Measurements from ENCODE around the gene NAA80.
"Not testable (repeated sequence)": the region's sequence is repeated elsewhere in the genome, so short reads cannot be mapped to it uniquely, and the experiment has no call there.

Gene NAA80

GRCh38 chr3:50288387-50289007 is 10.7 kb downstream of the NAA80 start:
- DNase-seq: no peak

GRCh38 chr3:50287262-50287661 is 11.9 kb downstream of the NAA80 start:
- no peak for DNase-seq

GRCh38 chr3:50286322-50287227 is 12.6 kb downstream of the NAA80 start:
- no peak for DNase-seq

DNA sequence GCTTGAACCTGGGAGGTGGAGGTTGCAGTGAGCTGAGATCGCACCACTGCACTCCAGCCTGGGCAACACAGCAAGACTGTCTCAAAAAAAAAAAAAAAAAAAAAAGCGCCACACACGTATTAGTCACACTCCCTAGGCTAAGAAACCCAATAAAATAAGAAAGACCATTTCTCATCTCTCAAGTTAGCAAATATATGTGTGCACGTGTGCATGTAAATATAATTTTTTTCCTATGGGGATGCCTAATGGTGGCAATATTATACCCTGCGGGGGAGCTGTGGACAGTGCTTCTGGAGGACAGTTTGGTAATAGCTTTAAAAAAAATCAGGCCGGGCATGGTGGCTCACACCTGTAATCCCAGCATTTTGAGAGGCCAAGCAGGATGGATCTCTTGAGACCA is 15.1 kb downstream of the NAA80 start:
- DNase-seq: not testable (repeated sequence)

GRCh38 chr3:50279255-50280016 is 19.8 kb downstream of the NAA80 start:
- no peak for DNase-seq

- DNase-seq: no peak
These were observed 20.4 kb downstream of the NAA80 start, which contains the start of gene LSMEM2 for GRCh38 chr3:50278880-50279224. Gene LSMEM2 (plus strand): TSS chr3:50279087. CDS start chr3:50279114, 27 bp downstream.

DNA sequence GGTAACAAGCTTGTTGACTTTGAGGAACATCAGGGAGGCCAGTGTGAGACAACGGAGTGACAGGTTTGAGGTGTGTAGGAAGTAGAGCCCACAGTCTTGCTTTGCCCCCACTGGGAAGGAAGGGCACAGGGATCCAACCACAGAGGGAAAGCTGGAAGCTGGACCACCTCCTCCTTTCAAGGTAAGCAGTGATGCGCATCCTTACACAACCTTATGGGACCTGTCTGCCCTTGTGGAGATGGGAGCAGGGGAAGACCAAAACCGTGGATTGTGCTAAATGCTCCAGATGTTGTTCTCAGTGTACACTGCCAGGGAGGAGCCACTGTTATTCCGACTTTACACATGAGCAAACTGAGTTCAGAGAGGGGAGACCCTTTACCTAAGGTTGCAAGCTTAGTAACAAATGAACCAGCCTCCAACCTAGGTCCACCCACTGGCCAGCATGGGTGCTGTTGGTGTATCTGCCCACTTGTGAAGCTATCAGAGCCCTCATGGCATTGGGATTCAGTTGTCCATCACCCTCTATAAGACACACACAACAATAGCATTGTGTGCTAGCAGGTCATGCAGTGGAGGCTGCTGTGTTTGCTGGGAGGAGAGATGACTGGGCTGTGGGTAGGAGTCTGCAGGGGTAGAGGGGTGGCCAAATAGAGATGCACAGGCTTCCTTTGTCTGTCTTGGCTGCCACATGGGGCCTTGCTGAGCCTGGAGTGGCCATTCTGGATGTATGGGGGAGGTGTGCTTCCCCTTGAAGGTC is 20.9 kb downstream of the NAA80 start:
- no peak for DNase-seq

DNA sequence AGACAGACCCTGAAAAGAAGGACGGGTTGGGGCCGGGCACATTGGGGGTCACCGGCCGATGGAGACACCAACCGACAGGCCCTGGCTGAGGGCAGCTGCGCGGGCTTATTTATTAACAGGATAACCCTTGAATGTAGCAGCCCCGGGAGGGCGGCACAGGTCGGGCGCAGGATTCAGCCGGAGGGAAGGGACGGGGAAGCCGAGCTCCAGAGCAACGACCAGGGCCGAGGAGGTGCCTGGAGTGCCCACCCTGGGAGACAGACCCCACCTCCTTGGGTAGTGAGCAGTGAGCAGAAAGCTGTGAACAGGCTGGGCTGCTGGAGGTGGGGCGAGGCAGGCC is 22.5 kb downstream of the NAA80 start:
- no peak for DNase-seq

DNA sequence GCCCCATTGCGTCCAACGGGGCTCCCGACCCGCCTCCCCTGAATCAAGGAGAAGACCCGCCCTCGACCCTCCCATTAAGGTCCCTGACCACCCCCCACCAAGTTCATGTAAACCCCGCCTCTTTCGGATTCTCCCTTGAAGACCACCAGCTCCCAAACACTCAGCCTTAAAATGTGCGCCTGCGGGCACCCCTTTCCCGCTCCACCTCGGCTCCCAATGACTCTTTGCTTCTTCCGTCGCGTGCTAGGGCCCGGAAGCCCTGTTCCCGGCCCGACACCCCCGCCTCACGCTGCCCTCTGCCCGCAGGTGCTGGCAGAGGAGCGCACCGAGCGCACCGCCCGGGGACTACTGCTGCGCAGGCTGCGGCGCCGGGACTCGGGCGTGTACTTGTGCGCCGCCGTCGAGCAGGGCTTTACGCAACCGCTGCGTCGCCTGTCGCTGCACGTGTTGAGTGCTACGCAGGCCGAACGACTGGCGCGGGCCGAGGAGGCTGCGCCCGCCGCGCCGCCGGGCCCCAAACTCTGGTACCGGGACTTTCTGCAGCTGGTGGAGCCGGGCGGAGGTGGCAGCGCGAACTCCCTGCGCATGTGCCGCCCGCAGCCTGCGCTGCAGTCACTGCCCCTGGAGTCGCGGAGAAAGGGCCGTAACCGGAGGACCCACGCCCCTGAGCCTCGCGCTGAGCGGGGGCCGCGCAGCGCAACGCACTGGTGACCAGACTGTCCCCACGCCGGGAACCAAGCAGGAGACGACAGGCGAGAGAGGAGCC is 23.0 kb downstream of the NAA80 start:
- no peak for DNase-seq

GRCh38 chr3:50275141-50275995 is 23.8 kb downstream of the NAA80 start:
- no peak for DNase-seq

DNA sequence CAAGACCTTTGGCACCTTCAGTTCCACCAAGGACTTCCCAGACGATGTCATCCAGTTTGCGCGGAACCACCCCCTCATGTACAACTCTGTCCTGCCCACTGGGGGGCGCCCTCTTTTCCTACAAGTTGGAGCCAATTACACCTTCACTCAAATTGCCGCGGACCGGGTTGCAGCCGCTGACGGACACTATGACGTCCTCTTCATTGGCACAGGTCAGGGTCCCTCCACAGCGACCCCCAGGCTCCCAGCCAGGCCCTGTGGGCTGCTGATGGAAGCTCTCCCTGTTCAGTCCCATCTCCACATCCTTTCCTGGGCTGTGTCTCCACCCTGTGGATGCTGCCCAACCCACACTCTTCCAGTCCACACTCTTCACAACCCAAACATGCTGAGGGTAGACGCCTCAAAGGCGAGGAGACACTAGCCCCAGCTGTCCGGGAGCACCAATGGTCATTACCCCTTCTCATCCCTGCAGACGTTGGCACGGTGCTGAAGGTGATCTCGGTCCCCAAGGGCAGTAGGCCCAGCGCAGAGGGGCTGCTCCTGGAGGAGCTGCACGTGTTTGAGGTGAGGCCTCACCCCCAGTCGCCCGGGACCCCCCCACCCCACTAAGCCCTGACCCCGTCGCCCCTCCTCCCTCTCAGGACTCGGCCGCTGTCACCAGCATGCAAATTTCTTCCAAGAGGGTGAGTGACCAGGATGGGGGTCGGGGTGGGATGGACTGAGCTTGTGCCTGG is 24.7 kb downstream of the NAA80 start:
- DNase-seq: peak; percentile 53

- no peak for DNase-seq
These were observed 25.5 kb downstream of the NAA80 start for GRCh38 chr3:50273689-50274065.

DNA sequence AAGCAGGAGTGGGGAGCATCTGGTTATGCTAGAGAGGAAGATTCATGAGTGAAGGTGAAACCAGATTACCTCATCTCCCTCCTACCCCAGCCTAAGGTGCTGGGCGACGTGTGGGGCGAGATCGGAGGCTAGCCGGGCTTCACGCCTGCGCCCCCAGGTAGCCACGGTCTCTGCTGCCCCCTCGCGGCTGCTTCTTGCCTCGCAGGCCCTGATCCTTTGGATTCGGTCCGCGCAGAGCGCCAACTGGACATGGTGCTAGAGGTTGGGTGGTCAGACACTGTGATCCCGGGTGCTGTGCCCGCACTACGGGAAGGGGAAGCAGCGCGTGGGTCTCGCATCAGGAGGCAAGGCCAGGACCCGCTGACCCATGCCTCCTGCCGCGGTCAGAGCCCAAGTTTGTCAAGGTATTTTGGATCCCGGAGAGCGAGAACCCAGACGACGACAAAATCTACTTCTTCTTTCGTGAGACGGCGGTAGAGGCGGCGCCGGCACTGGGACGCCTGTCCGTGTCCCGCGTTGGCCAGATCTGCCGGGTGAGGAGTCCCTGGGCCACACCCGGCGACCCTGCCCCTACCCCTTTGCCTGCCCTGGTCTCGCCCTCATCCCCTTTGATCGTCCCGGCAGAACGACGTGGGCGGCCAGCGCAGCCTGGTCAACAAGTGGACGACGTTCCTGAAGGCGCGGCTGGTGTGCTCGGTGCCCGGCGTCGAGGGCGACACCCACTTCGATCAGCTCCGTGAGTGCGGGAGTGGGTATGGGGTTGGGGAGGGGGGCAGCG is 26.1 kb downstream of the NAA80 start:
- peak; percentile 68 for DNase-seq

GRCh38 chr3:50272538-50272910 is 26.7 kb downstream of the NAA80 start:
- DNase-seq: not testable (repeated sequence)

- DNase-seq: no peak
These were observed 27.8 kb downstream of the NAA80 start for GRCh38 chr3:50271314-50271936.

- no peak for DNase-seq
These were observed 28.6 kb downstream of the NAA80 start for GRCh38 chr3:50270422-50271224.

GRCh38 chr3:50269977-50270413 is 29.2 kb downstream of the NAA80 start:
- DNase-seq: peak; percentile 64

DNA sequence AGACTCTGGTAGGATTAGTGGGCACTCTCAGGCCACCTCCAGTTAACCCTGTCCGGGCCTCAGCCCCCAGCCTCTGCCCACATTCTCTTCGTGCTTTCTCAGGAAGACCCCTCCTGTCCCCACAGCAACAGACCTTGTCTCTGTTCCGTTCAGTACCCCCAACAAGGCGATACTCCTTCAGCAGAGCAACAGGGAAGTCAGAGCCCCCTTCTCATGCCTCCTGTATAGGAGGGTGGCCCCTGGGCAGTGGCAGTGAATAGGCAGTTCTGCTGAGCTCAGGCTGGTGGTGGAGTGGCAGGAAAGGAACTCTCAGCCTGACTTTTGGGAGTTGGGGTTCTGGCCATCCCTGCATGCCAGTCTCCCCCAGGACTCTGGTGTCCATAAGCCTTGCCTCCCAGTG is 29.7 kb downstream of the NAA80 start:
- no peak for DNase-seq

All from fibroblast of skin of back (primary cell).